GM21619 (cell line): ENCODE measurements around the gene HRAS.
A peak's percentile ranks its signal among the peaks of the same experiment; 100 is the strongest.

ENCODE experiments used
- ATAC-seq: cut with Tn5 transposase; IDR thresholded peaks from one replicate; pipeline ENCODE4 v1.9.1; 2021; ENCODE audit not compliant: unreplicated experiment

HRAS gene

GRCh38 chr11:514606-515005 lies 20.8 kb downstream of the HRAS start:
- no peak for ATAC-seq

GRCh38 chr11:512761-513595 lies 22.4 kb downstream of the HRAS start:
- ATAC-seq: no peak

GRCh38 chr11:508956-509355 lies 26.4 kb downstream of the HRAS start:
- ATAC-seq: no peak

GRCh38 chr11:507727-508515 lies 27.5 kb downstream of the HRAS start:
- no peak for ATAC-seq

GRCh38 chr11:506995-507726 lies 28.2 kb downstream of the HRAS start, which contains the start of gene RNH1:
Gene RNH1, minus strand, starts transcription at chr11:507242. Its CDS starts 5,080 bp downstream, at chr11:502162.
- peak; percentile 36 for ATAC-seq

DNA sequence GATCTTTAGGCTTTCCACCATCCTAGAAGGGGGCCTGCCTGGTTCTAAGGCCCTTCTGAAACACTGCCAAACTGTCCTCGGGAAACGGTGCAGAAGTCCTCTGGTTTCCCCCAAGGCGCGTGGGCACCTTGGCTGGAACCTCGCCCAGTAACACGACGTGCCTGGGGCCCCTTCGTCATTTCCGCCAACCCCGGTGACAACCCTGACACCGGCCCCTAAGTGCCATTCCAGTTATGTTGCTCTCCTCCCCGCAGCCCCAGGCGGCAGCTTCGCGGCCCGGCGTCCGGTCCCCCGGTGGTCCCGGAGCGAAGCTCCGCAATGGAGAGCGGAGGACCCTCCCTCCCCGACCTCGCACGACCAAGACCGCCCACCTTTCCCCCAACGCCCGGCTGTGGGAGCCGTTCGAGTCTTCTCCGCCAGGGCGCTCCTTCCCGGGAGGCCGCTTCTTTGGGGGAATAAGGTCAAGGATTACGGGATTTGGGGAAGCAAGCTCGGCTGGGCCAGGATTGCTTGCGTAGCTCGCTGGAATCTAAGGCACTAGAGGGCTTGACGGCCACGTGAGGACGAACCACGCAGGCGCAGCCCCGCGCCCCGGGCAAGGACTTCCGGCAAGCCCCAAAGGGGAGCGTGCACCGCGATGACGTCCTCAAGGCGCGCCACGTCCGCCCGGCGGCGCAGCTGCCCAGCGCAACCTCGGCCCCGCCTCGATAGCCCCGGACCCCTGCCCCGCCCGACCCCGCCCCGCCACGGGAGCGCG lies 29.0 kb downstream of the HRAS start:
- peak; percentile 57 for ATAC-seq

DNA sequence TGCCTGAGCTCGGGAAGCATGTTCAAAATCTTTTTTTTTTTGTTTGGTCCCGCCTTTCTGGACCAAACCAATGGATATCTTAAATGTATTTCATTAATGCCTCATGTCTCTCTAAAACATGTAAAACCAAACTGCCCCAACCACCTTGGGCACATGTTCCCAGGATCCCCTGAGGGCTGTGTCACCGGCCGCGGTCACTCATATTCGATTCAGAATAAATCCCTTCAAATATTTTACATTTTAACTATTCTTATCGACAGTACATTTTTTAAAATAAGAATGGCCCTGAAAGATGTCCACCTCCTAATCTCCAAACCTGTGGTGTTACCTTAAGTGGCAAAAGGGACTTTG lies 30.4 kb downstream of the HRAS start:
- no peak for ATAC-seq

- no peak for ATAC-seq
Observed at GRCh38 chr11:504053-504993, 31.1 kb downstream of the HRAS start.

DNA sequence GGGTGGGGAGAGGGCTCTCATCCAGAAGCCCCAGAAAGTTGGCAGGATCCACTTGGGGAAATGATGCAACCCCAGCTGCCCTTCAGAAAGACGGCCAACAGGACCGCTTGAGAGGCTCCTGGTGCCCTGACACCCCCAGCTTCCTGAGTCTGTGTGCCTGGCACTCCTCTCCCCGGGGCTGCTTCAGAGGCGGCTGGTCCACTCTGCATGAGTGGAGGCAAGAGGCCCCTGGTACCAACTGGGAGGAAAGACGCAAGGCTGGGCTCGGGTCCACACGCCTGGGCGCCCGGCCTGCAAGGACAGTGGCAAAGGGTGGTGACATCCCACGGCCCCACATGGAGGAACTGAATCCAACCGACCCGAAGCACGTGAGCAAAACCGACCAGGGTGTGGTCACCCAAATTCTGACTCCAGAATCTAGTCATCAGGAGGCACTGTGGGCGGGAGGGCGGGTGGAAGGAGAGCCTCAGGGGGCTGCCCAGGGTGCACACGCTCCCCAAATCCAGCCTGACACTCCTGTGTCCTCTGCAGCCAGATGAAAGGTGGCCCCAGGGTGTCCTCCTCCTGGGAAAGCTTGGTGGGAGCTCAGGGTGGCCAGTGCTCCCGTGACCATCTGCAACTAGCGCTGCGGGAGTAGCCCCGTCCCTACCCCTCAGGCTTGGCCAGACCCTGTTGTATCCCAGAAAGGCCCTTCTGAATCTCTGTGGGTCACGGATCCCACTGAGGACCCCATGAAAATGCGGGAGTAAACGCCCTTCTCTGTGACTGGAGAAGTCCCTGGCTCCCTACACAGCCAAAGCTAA lies 32.0 kb downstream of the HRAS start:
- ATAC-seq: no peak

- ATAC-seq: no peak
Observed at GRCh38 chr11:502288-503178, 32.8 kb downstream of the HRAS start.

- no peak for ATAC-seq
Observed at GRCh38 chr11:501683-502287, 33.6 kb downstream of the HRAS start.

- no peak for ATAC-seq
Observed at GRCh38 chr11:501001-501682, 34.2 kb downstream of the HRAS start.

DNA sequence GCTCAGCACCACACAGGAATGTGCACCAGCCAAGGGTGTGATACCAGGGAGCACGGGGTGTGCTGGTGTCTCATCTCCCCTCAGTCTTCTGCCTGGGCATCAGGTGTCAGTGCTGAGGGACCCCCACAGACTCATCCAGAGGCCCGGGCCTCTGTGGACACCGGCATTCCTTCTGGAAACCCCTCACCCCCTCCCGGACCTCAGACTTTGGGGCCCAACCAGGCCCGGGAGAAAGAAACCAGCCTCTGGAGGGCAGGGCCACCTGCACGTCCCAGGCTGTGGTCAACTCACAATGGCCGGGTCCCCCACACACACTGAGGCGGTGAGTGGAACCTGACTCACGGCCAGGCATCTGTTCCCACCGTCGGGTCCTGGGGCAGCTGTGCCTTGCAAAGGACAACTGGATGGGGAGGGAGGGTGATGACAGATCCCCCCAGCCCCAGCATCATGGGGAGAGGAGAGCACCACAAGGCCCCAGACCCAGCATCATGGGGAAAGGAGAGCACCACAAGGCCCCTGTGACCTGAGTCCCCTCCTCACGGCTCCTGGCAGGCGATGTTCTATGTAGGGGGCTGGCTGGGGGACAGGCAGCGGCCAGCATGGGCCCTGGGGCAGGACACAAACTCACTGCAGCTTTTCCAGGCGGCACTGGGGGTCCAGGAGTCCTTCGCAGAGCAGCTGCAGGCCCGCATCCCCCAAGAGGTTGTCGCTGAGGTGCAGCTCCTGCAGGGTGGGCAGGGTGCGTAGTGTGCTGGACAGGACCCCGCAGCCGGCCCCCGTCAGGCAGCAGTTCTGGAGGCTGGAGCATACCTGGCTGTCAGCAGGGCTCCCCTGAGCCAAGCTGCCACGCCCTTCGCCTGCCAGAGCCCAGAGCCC lies 35.9 kb downstream of the HRAS start:
- no peak for ATAC-seq

GRCh38 chr11:498297-499181 lies 36.8 kb downstream of the HRAS start:
- no peak for ATAC-seq
